ENCODE data around the gene PLD1.
A peak's percentile ranks its signal among the peaks of the same experiment; 100 is the strongest.

Gene PLD1

GRCh38 chr3:171755015-171755589 is 55.2 kb downstream of the PLD1 start:
- Histone ChIP-seq H3K9me3 (no peaks in the 10 kb centered on the region), H3K36me3 (no peaks in the 10 kb centered on the region), H3K4me1 (peaks cover 0 to 41% (median 8%) of the 10 kb centered on the region in 4 donors), H3K27ac (no peak overlapping the region), H3K27me3 (no peaks in the 10 kb centered on the region), H3K4me3 (no peak overlapping the region)
- intact Hi-C loops (cut with DNase I; ENCODE audit: low total_unique reads): no loop called here
- TF ChIP-seq, protein P1, sequence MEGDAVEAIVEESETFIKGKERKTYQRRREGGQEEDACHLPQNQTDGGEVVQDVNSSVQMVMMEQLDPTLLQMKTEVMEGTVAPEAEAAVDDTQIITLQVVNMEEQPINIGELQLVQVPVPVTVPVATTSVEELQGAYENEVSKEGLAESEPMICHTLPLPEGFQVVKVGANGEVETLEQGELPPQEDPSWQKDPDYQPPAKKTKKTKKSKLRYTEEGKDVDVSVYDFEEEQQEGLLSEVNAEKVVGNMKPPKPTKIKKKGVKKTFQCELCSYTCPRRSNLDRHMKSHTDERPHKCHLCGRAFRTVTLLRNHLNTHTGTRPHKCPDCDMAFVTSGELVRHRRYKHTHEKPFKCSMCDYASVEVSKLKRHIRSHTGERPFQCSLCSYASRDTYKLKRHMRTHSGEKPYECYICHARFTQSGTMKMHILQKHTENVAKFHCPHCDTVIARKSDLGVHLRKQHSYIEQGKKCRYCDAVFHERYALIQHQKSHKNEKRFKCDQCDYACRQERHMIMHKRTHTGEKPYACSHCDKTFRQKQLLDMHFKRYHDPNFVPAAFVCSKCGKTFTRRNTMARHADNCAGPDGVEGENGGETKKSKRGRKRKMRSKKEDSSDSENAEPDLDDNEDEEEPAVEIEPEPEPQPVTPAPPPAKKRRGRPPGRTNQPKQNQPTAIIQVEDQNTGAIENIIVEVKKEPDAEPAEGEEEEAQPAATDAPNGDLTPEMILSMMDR (IDR thresholded peaks at IDR 0.05): no peak
- DNase-seq: no peak

- Histone ChIP-seq H3K4me3 (no peak overlapping the region), H3K9me3 (no peaks in the 10 kb centered on the region), H3K36me3 (no peaks in the 10 kb centered on the region), H3K27ac (no peak overlapping the region), H3K27me3 (no peaks in the 10 kb centered on the region), H3K4me1 (peaks cover 0 to 54% (median 16%) of the 10 kb centered on the region in 4 donors)
- DNase-seq: no peak
- intact Hi-C loops (cut with DNase I; ENCODE audit: low total_unique reads): no loop called here
- TF ChIP-seq, protein P1 (IDR thresholded peaks at IDR 0.05): no peak
Measured at GRCh38 chr3:171753665-171754408, 56.4 kb downstream of the PLD1 start.

DNA sequence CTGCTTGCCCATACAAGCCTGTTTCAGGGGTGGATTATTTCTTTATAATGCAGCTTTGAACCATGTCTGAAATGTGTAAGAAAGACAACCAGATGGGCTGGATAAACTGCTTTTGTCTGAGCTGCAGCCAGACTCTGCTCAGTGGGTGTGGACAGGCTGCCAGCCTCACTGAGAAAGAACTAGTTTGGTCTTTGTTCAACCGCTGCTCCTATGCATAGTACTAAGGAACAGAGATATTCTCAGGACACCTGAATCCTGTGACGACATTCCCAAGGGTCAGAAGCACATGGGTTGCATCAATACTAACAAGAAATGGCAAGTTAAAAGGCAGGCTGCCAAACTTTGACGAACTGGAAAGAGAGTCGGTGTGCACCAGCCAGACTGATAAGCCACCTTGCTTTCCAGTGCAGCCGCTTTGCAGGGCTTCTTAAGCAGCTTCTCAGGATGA is 57.2 kb downstream of the PLD1 start:
- Histone ChIP-seq H3K4me3 (no peak overlapping the region), H3K4me1 (peaks cover 0 to 62% (median 19%) of the 10 kb centered on the region in 4 donors)

DNA sequence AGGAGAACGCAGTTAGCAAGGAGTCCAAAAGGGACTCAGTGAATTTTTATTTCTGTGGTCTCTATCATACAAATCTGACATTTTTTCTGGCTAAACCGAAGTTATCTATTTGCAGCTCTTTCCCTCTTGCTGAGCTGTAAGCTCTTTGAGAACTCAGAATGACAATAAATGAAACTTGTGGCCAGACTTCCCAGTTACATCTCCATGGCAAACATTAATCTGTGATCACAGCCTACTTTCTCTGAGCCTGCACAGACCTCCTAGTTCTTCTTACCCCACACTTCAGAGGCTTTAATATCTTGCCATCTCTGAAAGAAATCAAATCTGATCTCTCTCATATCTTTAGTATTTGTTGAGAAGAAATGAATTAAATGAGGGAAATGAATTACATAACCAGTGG is 58.0 kb downstream of the PLD1 start:
- H3K27ac ChIP-seq: no peak overlapping the region
- TF ChIP-seq, protein P1 (IDR thresholded peaks at IDR 0.05): no peak
- H3K4me1 ChIP-seq: peaks cover 0 to 67% (median 24%) of the 10 kb centered on the region in 4 donors
- intact Hi-C loops (cut with DNase I; ENCODE audit: low total_unique reads): no loop called here
- no peak for DNase-seq
- H3K4me3 ChIP-seq: no peak overlapping the region
- no peaks in the 10 kb centered on the region for H3K27me3 ChIP-seq
- no peaks in the 10 kb centered on the region for H3K36me3 ChIP-seq
- no peaks in the 10 kb centered on the region for H3K9me3 ChIP-seq

More for the DNA sequence above, 57.2 kb downstream of the PLD1 start:
- Histone ChIP-seq H3K36me3 (no peaks in the 10 kb centered on the region), H3K9me3 (no peaks in the 10 kb centered on the region), H3K27me3 (no peaks in the 10 kb centered on the region), H3K27ac (no peak overlapping the region)
- peak in 1 of 2 donors; percentile 46 for DNase-seq
- TF ChIP-seq, protein P1 (IDR thresholded peaks at IDR 0.05): no peak
- intact Hi-C loops (cut with DNase I; ENCODE audit: low total_unique reads): no loop called here

DNA sequence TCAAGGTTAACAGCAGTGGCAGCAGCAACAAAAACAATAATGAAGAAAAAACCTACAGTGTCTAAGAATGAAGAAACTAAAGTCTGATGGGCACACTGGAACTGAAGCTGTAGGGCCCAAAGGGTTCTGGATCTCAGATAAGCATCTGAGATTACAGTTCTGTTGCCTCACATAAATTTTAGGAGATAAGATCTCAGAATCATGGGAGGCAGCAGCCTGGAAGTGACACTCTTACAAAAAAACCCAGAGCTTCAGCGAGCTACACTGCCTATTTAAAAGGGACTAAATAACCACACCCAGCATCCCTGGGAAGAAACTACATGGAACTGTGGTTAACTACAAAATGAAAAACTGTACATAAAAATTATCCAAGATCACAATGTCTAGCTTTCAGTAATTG is 61.2 kb downstream of the PLD1 start:
- no peak for DNase-seq
- H3K4me3 ChIP-seq: no peak overlapping the region
- intact Hi-C loops (cut with DNase I; ENCODE audit: low total_unique reads): no loop called here

More for the DNA sequence above, 61.2 kb downstream of the PLD1 start:
- Histone ChIP-seq H3K9me3 (no peaks in the 10 kb centered on the region), H3K27ac (peak overlapping the region; percentile 32 to 53), H3K4me1 (peaks cover 0 to 70% (median 36%) of the 10 kb centered on the region in 4 donors), H3K27me3 (no peaks in the 10 kb centered on the region), H3K36me3 (no peaks in the 10 kb centered on the region)
- TF ChIP-seq, protein P1 (IDR thresholded peaks at IDR 0.05): no peak

All from tibial artery (tissue), 4 donors.